NCI-H460 (cell line): ENCODE measurements around the gene EHHADH. TPM values are rescaled to one million over a fixed set of nuclear protein-coding genes. Genes with fewer than 3 reads are reported as not detected.

Source experiments
- DNase-seq: peaks from one replicate; pipeline ENCODE4 v3.0.0-alpha.2; 2016; ENCODE audit warnings: low read depth; ENCODE audit errors: extremely low read depth
- small RNA-seq, 2 experiments: library from RNA; depleted of rRNA; stranded (forward); fragments of <200 nt; gene quantifications; one replicate each; pipeline ENCODE3, GENCODE V24; 2014
- total RNA-seq: library from RNA; depleted of rRNA; stranded (reverse); fragments of >200 nt; shearing (Covaris generic); gene quantifications from 2 replicates; pipeline ENCODE4 v1.2.3, GENCODE V29; 2014; rRNA removed

The EHHADH gene
- total RNA-seq, 1 experiment from 2014 or later, result 2.6 TPM

- no peak for DNase-seq
These were observed 102.5 kb downstream of the EHHADH start for GRCh38 chr3:185151101-185151963.

- DNase-seq, result no peak
These were observed 103.3 kb downstream of the EHHADH start for GRCh38 chr3:185150561-185150960.

- DNase-seq, result no peak
These were observed 104.3 kb downstream of the EHHADH start for GRCh38 chr3:185149591-185149990.

DNA sequence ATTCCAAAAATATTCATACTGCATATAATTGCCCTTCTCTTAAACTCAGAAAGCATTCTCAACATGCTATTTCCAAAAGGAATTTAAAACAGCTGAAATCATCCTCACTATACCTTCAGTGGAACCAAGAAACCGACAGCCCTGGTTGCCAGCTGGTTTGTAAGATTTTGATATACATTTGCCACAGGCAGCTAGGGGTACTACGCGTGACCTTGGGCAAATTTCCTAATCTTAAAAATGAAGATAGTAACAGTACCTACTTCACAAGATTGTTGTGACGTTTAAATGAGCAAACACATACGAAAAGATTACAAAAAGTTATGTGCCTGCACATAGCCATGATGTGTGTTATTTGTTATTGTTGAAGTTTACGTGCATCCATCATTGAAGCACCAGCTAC, 108.3 kb downstream of the EHHADH start:
- DNase-seq, result no peak

DNA sequence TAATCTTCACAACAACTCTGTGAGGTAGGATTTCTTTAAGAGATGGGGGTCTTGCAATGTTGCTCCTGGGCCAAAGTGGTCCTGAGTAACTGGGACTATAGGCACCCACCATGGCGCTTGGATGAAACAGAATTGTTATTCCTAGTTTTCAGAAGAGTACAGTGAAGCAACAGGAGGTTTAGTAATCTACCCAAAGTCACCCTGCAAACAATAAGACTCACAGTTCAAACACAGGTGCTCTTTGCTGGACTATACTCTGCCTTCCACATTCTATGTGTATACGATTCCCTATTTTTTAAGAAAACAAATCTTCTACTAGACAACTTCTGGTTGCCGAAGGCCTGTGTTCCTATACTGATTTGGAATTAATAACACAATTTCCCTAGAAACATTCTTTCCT, 109.1 kb downstream of the EHHADH start:
- no peak for DNase-seq

Small RNAs within 50 kb of the gene (small RNA-seq; reads per million reads assigned to genes)
- gene MIR5588, result 0 to 0.06 reads per million in 2 experiments

Other genes with a start within 250 kb of the EHHADH start
- gene C3orf70, start 101.0 kb downstream of the EHHADH start, total RNA-seq, result not detected in 2 replicates
- gene MAP3K13, start 109.1 kb upstream of the EHHADH start, total RNA-seq, result 36.9 and 37.1 TPM in 2 replicates
- 13.3 and 15.4 TPM in 2 replicates for gene TMEM41A, start 245.0 kb upstream of the EHHADH start, total RNA-seq